NCI-H146 (cell line): ENCODE results near the gene PLXDC1.

Experiments used
- DNase-seq: peaks from one replicate; lab custom pipeline; 2025; lab: John Stamatoyannopoulos, UW

PLXDC1 gene

DNA sequence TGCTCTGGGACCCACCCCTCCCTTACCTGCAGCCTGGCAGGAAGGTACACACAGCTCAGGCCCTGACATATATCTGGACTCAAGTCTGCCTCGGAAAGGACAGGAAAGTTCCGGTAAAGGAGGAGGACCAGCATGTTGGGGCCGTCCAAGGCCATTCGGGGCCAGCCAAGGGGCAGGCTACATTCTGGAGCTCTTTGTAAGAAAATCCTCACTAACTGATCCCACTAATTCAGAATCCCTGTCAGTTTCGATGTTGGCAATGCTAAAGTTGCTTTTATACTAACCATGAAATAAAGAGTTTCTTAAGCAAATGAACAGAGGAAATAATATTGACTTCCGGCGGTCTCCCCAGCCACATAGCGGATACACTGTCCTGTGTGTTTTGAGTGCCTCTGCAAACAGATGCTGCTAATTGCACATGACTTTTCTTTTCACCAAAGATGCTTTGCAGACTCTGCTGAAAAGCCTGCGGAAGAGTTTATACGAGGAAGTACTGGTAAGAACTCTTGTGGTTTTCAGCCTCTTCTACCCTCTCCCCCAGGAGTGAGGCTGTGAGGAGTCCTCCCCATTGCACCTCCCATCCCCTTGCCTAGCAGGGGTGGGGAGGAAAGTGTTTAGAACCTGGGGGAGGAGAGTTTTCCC is 54.8 kb downstream of the PLXDC1 start:
- no peak for DNase-seq

DNA sequence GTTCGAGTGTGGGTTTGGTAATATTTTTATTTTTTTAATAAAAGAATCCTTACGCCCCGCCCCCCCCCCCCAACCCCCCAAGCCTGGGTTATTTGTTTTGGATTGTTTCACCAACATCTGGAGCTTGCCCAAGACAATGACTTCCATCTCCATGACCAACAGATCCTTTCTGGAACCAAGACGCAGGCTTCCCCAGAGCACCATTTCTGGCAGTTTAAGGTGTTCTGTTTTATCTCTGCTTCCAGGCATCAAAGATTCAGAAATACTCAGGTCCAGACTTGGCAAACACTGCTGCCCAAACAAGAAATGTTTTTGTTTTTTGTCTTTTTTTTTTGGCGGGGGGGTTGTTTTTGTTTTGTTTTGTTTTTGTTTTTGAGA is 56.1 kb downstream of the PLXDC1 start:
- DNase-seq, result no peak

DNA sequence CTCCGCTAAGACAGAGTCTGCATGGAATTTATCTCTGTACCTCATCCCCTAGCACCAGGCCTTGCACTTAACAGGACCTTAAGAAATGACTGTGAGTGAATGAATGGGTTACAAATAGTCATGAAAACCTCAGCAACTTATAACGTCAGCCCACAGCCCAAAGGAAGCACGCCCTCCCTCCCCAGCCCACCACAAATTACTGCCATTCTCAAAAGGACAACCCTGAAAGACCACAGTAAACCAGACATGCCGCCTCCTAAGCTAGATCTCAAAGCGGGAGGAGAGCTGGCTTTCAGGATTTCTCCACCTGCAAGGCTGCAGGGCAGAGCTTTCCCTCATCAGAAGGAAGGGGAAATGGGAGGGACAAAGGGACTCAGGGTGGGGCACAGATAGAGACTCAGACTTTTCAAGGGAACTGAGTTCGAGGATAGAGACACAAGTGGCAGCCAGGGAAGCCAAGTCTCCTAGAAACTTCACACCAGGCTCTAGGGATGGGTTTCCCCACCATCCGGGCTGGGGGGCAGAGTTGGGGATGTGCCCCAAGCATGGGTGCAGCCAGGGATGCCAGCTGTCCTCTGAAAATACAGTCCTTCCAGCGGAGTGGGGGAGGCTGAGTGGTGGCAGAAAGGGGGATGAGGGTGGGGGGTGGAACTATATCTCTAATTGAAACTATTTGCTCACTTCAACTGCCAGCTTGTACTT is 56.7 kb downstream of the PLXDC1 start:
- no peak for DNase-seq

DNA sequence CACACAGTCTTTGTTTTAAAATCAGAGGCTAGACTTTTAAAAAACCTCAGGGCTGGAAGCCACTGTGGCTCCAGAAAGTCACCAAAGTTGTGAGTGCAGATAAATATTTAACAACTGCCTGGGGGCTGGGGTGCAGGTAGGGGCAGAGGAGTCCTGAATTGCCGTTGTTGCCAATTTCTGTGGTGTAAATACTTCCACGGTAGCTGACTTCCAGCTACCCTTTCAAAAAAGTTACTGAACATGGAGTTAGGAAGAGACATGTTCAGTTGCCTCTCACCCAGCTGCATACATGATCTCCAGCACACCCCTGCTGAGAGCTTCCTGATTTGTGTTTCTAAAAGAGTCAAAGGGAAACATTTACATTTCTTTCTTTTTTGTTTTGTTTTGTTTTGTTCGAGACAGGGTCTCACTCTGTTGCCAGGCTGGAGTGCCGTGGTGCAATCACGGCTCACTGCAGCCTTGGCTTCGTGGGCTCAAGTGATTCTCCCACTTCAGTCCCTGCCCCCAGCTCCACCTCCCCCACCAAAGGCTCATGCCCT is 58.7 kb downstream of the PLXDC1 start:
- no peak for DNase-seq

DNA sequence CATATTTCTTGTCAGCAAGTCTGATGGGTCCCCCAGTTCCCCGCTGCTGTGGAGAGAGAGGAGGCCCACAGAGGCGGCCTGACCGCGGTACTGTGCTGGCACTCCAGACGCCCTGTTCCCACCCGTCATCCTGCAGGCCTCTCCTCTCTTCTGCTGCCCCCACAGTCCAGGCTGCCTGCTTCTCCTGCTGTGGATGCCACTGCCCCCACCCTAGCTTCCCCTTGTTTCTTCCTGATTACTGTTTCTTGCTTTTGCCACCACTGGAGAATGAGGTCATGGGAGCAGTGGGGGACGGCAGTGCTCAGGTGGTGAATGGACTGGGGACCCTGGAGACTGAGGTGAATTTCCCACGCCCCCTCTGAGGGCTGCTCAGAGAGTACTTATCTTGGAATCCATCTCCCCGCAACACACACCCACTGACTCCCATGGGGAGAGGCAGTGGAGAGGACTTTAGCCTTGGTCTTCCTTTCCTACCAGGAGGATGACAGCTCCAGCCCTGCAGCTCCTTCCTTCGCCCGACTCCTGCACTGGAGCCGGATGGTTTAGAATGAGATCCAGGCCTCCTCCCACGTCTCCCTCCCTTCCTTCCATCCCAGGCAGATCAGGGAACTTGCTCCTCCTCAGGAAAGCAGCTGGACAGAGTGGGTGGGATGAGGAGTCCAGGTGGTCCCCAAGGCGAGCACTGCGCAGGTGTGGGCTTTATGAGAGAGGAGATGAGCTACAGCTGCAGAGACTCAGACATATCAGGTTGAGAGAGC is 60.4 kb downstream of the PLXDC1 start:
- DNase-seq, result no peak

DNA sequence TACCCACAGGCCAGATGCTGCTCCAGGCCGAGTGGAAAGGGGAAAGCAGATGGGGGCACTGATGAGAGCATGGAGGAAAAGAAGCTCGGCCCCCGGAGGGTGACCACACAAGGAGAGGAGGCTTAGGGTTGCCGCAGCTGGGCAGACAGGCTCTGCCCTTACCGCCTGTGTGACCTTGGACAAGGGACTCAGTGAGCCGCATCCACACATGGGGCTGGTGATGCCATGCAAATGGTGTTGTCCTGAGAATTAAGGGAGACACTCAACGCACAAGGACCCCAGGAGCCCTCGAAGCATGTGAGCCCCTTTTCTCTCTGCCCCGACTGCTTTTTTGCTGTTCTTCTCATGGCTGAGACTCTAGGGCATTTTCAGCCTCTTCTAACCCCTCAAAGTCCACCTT is 61.0 kb downstream of the PLXDC1 start:
- DNase-seq, result no peak

DNA sequence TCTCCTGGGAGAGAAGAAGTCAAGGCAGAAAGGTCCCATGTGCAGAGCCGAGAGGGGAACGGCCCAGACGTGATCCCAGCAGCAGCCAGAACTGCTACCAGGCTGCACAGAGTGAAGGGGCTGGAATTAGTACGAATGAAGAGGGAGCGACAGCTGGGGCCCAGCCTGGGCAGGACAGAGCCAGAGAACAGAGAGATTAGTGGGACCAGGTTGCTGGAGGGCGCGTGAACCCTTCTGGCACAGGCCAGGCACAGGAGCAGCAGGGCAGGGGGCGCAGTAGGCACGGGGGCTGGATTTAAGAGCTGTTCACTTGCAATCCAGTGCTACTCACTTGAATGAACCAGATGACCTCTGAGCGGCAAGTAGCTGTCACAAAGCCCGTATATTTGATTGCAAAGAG is 66.9 kb downstream of the PLXDC1 start:
- no peak for DNase-seq

DNA sequence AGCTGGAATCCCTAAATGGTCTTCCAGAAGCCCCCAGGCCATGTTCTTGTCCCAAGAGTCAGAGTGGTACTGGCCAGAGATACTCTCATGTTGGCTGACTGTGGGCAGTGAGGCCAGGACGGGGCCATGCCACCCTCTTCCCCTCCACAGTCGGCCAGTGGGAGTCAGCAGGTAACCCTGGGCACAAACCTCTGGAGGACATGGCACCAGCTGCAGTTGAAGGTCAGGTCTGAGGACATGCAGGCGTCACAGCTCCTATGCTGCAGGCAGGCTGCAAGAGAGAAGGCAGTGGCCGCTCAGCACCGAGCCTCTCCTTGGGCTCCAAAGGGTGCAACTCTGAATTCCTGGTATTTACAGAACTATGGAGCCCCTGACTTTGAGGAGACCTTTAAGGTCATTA is 68.2 kb downstream of the PLXDC1 start:
- no peak for DNase-seq

DNA sequence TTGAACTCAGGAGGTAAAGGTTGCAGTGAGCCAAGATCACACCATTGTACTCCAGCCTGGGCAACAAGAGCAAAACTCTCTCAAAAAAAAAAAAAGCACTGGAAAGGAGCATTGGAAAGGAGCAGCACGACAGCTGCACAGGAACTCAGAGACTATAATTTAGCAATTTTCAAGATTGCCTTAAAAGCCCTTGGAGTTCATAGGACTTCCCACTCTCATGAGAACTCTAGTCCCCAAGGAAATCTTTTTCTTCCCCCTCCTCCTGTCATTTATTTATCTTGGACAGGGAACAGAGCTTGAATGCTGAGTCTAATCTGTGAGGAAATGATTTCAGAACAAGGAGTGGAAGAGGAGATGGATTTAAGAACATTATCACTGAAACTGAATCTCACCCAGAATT is 69.0 kb downstream of the PLXDC1 start:
- no peak for DNase-seq

DNA sequence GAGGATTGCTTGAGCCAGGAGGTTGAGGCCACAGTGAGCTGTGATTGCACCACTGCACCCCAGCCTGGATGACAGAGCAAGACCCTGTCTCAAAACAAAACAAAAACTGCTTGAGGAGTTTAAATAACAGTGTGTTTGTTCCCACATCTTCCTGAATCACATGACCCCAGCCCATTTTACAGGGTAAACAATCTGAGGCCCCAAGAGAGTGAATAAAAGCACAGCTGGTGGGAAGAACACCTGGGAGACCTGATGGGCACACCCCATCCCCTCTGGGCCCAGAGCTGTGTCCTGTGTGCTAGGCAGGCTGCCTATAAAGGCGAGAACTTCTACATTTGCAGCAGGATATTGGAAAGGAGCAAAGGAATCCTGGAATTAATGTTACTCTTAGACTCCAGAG is 69.6 kb downstream of the PLXDC1 start:
- no peak for DNase-seq

DNA sequence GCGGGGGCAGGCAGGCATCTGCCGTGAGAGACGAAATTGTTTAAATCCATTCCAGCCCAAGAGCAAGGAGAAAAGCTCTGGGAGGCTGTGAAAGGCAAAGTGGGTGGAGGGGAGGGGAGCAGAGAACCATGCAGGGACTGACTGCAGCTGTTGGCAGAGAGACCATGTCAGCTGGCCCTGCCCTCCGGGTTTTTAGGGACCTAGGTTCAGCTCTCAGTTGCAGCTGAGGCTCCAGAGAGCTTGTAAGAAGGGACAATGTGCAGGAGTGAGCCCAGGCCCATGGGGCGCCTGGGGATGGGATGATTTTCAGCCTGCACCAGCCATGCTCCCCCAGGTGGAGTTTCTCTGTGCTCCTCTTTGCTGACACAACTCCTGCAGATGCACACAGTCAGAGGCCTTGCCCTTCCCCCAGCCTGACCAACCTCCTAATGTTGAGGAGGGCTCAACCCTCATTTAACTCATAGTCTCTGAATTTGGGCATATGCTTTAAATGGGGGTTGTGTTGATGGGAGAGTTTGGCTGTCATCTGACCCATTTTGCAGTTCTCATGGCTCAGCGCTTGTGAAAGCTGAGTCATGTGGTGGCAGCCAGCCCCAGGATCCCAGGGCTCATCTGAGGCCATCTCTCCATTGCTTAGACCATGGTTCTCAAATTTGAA is 70.9 kb downstream of the PLXDC1 start:
- DNase-seq, result no peak

DNA sequence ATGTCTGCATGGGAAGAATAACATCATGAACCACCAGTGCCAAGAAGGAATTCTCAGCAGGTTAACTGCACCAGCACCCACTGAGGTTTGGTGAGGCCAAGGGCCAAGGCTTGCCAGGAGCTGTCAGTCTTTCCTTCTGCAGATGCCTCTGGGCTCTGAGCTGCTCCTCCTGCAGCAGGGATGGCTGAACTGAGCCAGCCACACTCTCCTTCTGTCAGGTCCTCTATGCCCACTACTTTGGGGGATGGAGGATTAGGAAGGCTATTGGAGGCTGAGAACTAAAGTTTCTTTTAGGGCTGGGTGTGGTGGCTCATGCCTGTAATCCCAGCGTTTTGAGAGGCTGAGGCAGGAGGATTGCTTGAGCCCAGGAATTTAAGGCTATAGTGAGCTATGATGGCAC is 71.6 kb downstream of the PLXDC1 start:
- DNase-seq, result no peak

DNA sequence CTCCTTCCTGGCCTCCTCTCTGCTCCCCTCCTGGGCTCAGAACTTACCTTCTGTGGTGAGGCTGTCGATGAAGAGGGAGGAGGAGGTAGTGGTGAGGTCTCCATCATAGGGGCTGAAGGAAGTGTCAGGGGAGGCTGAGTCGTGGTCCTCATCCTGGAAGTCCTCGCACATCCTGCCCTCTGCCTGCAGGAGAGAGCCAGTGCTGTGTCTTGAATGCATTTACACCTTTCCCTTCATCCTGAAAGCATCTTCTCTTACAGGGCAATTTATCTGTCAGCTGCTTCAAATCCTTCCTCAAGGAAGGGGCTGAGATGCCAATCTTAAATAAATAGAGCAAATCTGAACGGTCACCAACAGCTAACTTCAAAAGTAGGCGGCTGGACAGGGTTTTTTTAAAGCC is 73.6 kb downstream of the PLXDC1 start:
- no peak for DNase-seq

DNA sequence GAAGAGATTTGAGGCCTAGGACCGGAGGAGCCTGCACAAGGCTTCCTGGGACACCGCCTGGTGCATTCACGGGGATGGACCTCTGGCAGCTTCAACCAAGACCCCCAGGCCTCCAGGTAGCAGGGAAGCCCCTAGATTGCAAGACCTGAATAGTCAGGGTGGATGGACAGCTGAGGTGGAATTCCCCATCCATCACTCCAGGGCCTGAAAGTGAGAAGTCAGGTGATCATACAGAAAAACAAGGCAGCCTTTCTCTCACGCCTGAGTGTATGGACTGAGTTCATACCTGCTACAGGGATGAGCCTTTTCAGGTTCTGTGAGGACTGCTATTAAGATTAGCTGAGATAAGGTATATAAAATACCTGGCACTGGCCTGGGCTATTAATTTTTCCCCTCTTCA is 74.2 kb downstream of the PLXDC1 start:
- DNase-seq, result no peak

DNA sequence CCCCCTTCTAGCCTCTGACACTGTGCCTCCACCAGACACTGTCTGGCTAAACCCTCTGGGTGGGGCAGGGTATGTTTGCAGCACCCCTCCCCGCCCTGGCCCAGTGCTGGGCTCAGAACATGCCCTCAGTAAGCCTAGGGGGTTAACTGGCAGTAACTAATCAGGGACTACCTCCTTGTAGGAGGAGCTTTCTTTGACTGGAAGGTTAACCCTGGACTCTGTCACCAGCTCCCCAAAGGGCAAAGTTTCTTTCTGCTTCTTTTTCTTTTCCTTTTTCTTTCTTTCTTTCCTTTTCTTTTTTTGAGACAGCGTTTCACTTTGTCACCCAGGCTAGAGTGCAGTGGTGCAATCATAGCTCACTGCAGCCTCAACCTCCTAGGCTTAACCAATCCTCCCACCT is 76.8 kb downstream of the PLXDC1 start:
- DNase-seq, result no peak

DNA sequence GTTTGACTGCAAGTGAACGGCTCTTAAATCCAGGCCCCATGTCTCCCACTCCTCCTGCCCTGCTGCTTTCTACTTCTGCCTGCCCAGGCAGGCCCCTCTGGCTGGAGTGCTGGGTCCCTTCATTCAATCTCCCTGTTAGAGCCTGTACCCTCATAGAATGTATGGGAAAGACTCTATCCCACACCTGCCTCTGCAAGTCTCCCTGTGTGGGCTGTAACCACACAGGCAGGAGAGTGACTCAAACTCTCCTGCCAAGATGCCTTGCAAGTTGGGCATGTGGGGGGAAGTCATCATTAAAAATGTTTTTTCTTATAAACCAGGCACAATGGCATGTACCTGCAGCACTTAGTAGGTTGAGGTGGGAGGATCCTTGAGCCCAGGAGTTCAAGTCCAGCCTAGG is 77.5 kb downstream of the PLXDC1 start:
- DNase-seq, result no peak

DNA sequence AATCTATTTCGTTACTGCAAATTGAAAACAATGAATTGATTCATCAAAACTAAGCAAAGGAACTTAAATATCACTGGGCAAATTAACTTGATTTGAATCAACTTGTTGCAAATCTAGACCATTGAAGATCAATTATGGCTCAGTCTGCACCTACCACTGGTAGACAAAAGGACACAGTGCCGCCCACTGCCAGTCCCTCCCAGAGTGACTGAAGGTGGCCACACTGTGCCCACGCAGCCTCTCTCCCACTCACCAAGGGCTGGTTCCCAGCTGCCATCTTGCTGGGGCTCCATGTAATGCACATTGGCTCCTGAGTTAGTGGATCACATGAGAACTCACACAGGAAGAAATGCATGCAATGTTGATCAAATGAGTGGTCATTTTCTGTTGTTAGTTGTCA is 78.1 kb downstream of the PLXDC1 start:
- DNase-seq, result no peak

DNA sequence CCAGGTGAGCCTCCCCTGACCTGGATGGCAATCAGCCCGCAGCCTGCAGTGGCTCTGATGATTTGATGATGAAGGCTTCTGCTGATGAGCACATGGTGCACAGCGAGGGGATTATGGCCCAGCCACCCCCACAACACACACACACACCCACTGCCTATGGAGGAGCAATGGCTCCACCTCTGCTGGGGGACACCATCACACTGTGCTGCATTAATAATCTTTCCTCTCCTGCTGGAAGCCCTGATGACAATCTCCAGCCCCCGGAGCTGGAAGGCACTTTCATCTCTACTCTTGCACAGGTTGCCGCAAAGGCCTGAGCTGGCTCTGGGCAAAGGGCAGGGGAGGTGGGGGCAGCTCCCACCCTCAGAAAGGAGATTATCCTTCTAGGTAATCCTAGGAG is 79.9 kb downstream of the PLXDC1 start:
- no peak for DNase-seq

DNA sequence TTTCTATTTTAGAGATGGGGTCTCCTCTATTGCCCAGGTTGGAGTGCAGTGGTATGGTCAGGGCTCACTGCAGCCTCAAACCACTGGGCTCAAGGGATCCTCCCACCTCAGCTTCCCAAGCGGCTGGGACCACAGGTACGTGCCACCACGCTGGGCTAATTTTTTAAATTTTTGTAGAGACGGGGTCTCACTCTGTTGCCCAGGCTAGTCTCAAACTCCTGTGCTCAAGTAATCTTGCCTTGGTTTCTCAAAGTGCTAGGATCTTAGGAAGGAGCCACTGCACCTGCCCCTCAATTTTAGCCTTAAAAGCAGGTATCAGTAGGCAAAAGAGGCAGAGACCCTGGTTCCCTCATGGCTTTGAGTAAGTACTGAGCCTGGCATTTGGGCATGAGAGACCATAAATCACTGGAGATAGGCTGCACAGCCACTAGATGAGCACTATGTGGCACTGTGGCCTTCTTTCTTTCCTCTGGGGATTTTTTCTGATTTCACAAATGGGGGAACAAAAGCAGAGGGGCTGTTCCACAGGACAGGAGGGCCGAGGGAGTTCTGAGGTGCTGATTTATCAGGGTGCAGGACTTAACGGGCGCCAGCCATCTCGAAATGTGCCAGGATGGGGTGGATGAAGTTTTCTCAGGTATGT is 82.2 kb downstream of the PLXDC1 start:
- DNase-seq, result no peak

DNA sequence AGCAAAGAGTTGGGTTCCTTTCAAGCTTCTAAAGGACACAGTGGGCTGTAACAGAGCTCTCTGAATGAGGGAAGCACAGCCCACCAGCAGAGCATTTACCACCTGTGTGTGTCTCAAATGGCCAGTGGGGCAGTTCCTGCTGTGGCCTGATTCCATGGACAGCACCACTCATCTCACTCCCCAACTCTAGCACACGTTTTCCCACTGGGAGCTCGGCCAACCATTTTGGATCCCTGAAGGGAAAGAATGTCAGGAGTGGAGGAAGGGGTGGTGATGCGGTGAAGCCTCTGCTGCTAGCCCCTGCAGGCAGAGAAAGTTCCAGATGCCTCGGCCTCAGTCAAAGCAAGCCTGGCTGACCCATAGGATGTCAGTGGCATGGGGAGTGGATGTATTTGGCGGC is 86.6 kb downstream of the PLXDC1 start:
- DNase-seq, result no peak

DNA sequence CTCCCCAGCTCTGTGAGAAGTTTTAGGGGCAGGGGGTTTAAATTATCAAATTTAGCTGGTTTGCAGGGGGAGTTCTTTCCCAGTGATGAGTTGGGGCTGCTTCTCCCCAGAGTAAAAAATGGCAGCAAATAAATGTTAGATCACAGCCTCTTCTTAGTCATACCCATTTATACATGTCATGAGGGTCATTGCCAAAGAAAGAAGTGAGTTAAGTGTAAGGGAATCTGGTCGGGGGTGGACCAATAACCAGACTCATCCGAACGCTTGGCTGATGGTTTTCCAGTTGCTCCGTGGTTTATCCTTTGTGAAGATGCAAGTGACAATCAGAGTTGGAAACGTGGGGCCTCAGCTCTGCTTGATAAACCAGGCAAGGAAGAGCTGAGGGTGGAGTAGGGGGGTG is 87.1 kb downstream of the PLXDC1 start:
- DNase-seq, result no peak

DNA sequence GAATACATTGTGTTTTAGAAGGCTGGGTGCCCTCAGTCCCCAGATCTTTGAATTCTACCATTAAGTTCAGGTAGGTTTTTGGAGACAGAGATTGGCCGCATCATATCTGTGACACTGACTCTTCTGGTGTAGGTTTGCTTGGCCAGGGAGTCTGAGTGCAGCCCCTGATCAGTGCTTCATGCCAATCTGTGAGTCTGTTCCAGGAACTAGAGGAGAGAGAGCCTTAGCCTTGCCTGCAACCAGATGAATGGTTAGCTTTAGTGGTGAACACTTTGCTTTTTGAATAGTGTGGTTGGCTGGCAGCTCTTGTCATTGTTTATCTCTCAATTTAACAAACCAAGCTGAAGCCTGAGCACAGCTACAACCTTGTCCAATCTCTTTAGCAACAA is 87.8 kb downstream of the PLXDC1 start:
- DNase-seq, result no peak
